ENCODE results near the gene GJD4.

DNA sequence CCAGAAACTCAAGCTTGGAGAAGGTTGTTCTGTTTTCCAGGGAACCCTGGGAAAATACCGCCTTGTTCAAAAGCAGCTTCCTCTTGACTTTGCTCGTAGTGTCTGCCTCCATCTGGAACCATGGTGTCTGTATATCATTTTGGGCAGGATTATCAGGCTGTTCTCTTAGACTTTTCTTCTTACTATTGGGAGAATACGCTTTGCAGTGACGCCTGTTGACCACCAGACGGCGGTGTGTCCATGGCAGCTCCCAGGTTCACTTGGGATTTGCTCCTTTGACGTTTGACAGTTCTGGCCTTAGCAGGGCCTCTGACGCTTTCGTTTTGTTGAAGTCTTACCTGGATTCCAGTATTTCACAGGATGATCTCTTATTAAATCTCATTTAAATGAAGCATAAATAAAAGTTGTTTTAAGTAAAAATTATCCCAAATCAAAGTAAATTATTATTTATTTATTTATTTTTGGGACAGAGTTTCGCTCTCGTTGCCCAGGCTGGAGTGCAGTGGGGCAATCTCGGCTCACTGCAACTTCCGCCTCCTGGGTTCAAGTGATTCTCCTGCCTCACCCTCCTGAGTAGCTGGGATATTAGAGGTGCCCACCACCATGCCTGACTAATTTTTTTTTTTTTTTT is 41.8 kb upstream of the GJD4 start:
- no peak for TF ChIP-seq POLR2A (IDR thresholded peaks at IDR 0.05; ENCODE audit: low read length)
- no peak for TF ChIP-seq GATA1 (IDR thresholded peaks at IDR 0.05; ENCODE audit: low read depth, low read length)
